Measurements from ENCODE around the gene MTMR3.

Gene MTMR3

DNA sequence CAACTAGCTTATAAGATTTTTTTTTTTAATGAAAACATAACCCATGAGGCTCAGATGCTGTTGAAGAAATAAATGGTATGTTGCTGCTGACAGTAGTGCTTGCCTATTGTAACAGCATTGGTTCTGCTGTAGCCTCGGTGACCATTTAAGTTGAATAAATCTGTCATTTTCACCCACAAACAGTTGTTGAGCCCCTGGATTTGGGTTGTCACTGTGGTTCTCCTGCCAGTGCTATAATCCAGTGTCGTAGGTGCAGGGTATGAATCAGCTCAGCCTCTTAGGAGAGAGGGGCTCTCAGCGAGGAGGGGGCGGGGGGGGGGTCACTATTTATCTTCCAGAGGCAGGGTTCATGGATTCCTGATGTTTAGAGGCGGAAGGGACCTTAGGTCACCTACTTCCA, 147.4 kb downstream of the MTMR3 start:
- peaks cover 4% of the 10 kb centered on the region; the same call in 1 of the 2 replicates for H3K36me3 ChIP-seq (ENCODE audit: control insufficient read depth, low read length)
- H4K20me1 ChIP-seq (ENCODE audit: control insufficient read depth, insufficient read depth, low read depth, low read length) = no peaks in the 10 kb centered on the region
- no peak overlapping the region for H3K27ac ChIP-seq (ENCODE audit: low read depth, low read length)
- no peak for TF ChIP-seq EZH2phosphoT487 (IDR thresholded peaks at IDR 0.05; ENCODE audit: borderline replicate concordance, low read length)
- TF ChIP-seq, protein P1, sequence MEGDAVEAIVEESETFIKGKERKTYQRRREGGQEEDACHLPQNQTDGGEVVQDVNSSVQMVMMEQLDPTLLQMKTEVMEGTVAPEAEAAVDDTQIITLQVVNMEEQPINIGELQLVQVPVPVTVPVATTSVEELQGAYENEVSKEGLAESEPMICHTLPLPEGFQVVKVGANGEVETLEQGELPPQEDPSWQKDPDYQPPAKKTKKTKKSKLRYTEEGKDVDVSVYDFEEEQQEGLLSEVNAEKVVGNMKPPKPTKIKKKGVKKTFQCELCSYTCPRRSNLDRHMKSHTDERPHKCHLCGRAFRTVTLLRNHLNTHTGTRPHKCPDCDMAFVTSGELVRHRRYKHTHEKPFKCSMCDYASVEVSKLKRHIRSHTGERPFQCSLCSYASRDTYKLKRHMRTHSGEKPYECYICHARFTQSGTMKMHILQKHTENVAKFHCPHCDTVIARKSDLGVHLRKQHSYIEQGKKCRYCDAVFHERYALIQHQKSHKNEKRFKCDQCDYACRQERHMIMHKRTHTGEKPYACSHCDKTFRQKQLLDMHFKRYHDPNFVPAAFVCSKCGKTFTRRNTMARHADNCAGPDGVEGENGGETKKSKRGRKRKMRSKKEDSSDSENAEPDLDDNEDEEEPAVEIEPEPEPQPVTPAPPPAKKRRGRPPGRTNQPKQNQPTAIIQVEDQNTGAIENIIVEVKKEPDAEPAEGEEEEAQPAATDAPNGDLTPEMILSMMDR (IDR thresholded peaks at IDR 0.05; ENCODE audit: low read depth, low read length, poor library complexity, severe bottlenecking) = no peak
- no peaks in the 10 kb centered on the region for H3K27me3 ChIP-seq (ENCODE audit: control insufficient read depth, low read length)
- no peaks in the 10 kb centered on the region for H3K4me1 ChIP-seq (ENCODE audit: control insufficient read depth, low read length)
- H3K9me3 ChIP-seq (ENCODE audit: control insufficient read depth, insufficient read depth, low read length) = no peaks in the 10 kb centered on the region
- H3K9me2 ChIP-seq (replicated peaks; ENCODE audit: control insufficient read depth, low read length) = no peaks in the 10 kb centered on the region
- H3F3A ChIP-seq (ENCODE audit: control insufficient read depth, insufficient read depth) = no peaks in the 10 kb centered on the region
- no peak overlapping the region for H3K4me2 ChIP-seq (ENCODE audit: low read length)
- H3K79me2 ChIP-seq (ENCODE audit: control insufficient read depth, low read length) = no peaks in the 10 kb centered on the region
- H3K4me3 ChIP-seq (ENCODE audit: low read length) = no peak overlapping the region

DNA sequence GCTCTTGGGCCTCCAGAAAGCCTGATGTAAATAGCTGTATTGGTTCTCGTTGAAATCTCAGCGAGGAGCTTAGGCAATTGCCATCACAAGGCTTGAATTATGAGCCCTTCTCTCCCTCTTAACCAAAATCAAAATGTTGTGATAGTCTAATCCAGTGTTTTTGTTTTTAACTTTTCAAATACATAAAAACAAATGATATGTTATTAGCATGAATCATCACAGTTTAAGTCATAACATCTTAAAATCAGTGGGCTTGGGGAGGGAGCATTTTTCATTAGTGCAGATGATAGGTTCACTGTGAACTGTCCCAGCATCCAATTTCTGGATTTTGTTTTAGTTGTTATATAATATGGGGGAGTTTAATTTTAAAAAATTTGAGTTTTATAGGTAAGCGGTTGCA, 148.4 kb downstream of the MTMR3 start:
- no peaks in the 10 kb centered on the region for H3K36me3 ChIP-seq (ENCODE audit: control insufficient read depth, low read length)
- TF ChIP-seq, protein P1 (IDR thresholded peaks at IDR 0.05; ENCODE audit: low read depth, low read length, poor library complexity, severe bottlenecking) = no peak
- no peak for TF ChIP-seq EZH2phosphoT487 (IDR thresholded peaks at IDR 0.05; ENCODE audit: borderline replicate concordance, low read length)
- no peak overlapping the region for H3K4me3 ChIP-seq (ENCODE audit: low read length)
- no peaks in the 10 kb centered on the region for H3F3A ChIP-seq (ENCODE audit: control insufficient read depth, insufficient read depth)
- H3K9me2 ChIP-seq (replicated peaks; ENCODE audit: control insufficient read depth, low read length) = no peaks in the 10 kb centered on the region
- H3K9me3 ChIP-seq (ENCODE audit: control insufficient read depth, insufficient read depth, low read length) = no peaks in the 10 kb centered on the region
- H4K20me1 ChIP-seq (ENCODE audit: control insufficient read depth, insufficient read depth, low read depth, low read length) = no peaks in the 10 kb centered on the region
- H3K27me3 ChIP-seq (ENCODE audit: control insufficient read depth, low read length) = no peaks in the 10 kb centered on the region
- H3K27ac ChIP-seq (ENCODE audit: low read depth, low read length) = no peak overlapping the region
- H3K4me2 ChIP-seq (ENCODE audit: low read length) = no peak overlapping the region
- H3K79me2 ChIP-seq (ENCODE audit: control insufficient read depth, low read length) = no peaks in the 10 kb centered on the region
- no peaks in the 10 kb centered on the region for H3K4me1 ChIP-seq (ENCODE audit: control insufficient read depth, low read length)

DNA sequence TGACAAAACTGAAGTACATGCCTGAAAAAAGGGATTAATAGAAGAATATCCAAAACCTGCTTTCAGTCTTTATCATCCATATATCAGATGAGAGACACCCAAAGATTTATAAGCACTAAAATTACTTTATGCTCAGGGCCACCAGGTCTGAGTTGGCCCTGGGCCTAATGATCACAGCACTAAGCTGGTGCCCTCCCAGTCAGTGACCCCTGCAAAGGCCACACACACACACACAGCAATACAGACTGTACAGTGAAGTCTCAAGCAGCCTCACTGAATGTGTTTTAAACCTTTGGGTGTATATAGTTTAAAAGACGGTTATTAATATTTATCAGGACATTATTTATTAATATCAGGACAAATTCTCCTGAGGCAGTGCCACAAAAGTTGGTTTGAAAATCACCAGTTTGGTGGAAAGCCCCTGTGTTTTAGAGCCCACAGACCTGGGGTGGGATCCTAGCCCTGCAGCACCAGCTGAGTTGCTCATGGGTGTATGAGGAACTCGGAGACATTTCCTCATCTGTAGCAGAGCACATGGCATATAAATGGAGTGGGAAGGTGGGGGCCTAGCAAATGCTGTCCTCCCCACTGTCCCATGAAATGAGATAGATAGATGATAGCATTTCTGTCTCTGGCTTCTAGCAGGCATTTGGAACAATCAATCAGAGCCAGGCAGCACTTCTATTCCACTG, 148.9 kb downstream of the MTMR3 start:
- Histone ChIP-seq H3K4me1 (ENCODE audit: control insufficient read depth, low read length) (no peaks in the 10 kb centered on the region), H3K4me3 (ENCODE audit: low read length) (no peak overlapping the region), H3K36me3 (ENCODE audit: control insufficient read depth, low read length) (no peaks in the 10 kb centered on the region), H3K27me3 (ENCODE audit: control insufficient read depth, low read length) (no peaks in the 10 kb centered on the region), H3K27ac (ENCODE audit: low read depth, low read length) (no peak overlapping the region), H3K79me2 (ENCODE audit: control insufficient read depth, low read length) (no peaks in the 10 kb centered on the region), H3K9me3 (ENCODE audit: control insufficient read depth, insufficient read depth, low read length) (no peaks in the 10 kb centered on the region), H3K4me2 (ENCODE audit: low read length) (no peak overlapping the region), H3K9me2 (replicated peaks; ENCODE audit: control insufficient read depth, low read length) (no peaks in the 10 kb centered on the region), H3F3A (ENCODE audit: control insufficient read depth, insufficient read depth) (no peaks in the 10 kb centered on the region), H4K20me1 (ENCODE audit: control insufficient read depth, insufficient read depth, low read depth, low read length) (no peaks in the 10 kb centered on the region)
- TF ChIP-seq EZH2phosphoT487 (IDR thresholded peaks at IDR 0.05; ENCODE audit: borderline replicate concordance, low read length) = no peak
- TF ChIP-seq, protein P1 (IDR thresholded peaks at IDR 0.05; ENCODE audit: low read depth, low read length, poor library complexity, severe bottlenecking) = no peak

Data from DOHH2 (cell line).